ENCODE results near the gene ZSCAN23. TPM values are rescaled to one million over a fixed set of nuclear protein-coding genes. Genes with fewer than 3 reads are reported as not detected.
A peak's percentile ranks its signal among the peaks of the same experiment; 100 is the strongest.

ZSCAN23 gene
- total and polyA plus RNA-seq, 9 of the 15 experiments (the other 6 are each of a cell fraction or from before 2014, with no cell fraction given), result 0.05 to 0.29 (median 0.21) TPM; not detected in 1

GRCh38 chr6:28486988-28487742, 43.9 kb upstream of the ZSCAN23 start (continued):
- TF ChIP-seq ZNF354B (CRISPR knock-in tag; IDR thresholded peaks at IDR 0.05), result no peak
- TF ChIP-seq FOXP4 (CRISPR knock-in tag; IDR thresholded peaks at IDR 0.05; ENCODE audit: borderline replicate concordance), result no peak
- no peak for TF ChIP-seq KDM2B (CRISPR knock-in tag; IDR thresholded peaks at IDR 0.05)
- TF ChIP-seq PHF21A (IDR thresholded peaks at IDR 0.05; ENCODE audit: borderline replicate concordance, low read depth), result no peak
- peak; percentile 93 for TF ChIP-seq HDAC8 (tag; IDR thresholded peaks at IDR 0.05)
- no peak for TF ChIP-seq CBX3 (IDR thresholded peaks at IDR 0.05; ENCODE audit: borderline replicate concordance in 1 of 2, low read length in 2 of 2)
- TF ChIP-seq, protein P1, sequence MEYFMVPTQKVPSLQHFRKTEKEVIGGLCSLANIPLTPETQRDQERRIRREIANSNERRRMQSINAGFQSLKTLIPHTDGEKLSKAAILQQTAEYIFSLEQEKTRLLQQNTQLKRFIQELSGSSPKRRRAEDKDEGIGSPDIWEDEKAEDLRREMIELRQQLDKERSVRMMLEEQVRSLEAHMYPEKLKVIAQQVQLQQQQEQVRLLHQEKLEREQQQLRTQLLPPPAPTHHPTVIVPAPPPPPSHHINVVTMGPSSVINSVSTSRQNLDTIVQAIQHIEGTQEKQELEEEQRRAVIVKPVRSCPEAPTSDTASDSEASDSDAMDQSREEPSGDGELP (CRISPR knock-in tag; IDR thresholded peaks at IDR 0.05; ENCODE audit: borderline replicate concordance), result no peak
- TF ChIP-seq, protein P2, sequence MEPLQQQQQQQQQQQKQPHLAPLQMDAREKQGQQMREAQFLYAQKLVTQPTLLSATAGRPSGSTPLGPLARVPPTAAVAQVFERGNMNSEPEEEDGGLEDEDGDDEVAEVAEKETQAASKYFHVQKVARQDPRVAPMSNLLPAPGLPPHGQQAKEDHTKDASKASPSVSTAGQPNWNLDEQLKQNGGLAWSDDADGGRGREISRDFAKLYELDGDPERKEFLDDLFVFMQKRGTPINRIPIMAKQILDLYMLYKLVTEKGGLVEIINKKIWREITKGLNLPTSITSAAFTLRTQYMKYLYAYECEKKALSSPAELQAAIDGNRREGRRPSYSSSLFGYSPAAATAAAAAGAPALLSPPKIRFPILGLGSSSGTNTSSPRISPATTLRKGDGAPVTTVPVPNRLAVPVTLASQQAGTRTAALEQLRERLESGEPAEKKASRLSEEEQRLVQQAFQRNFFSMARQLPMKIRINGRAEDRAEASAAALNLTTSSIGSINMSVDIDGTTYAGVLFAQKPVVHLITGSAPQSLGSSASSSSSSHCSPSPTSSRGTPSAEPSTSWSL (CRISPR knock-in tag; IDR thresholded peaks at IDR 0.05; ENCODE audit: borderline replicate concordance), result no peak
- no peak for TF ChIP-seq PHF20 (IDR thresholded peaks at IDR 0.05; ENCODE audit: partially characterized antibody)
- TF ChIP-seq KLF1 (tag; IDR thresholded peaks at IDR 0.05), result no peak
- TF ChIP-seq, protein P3, sequence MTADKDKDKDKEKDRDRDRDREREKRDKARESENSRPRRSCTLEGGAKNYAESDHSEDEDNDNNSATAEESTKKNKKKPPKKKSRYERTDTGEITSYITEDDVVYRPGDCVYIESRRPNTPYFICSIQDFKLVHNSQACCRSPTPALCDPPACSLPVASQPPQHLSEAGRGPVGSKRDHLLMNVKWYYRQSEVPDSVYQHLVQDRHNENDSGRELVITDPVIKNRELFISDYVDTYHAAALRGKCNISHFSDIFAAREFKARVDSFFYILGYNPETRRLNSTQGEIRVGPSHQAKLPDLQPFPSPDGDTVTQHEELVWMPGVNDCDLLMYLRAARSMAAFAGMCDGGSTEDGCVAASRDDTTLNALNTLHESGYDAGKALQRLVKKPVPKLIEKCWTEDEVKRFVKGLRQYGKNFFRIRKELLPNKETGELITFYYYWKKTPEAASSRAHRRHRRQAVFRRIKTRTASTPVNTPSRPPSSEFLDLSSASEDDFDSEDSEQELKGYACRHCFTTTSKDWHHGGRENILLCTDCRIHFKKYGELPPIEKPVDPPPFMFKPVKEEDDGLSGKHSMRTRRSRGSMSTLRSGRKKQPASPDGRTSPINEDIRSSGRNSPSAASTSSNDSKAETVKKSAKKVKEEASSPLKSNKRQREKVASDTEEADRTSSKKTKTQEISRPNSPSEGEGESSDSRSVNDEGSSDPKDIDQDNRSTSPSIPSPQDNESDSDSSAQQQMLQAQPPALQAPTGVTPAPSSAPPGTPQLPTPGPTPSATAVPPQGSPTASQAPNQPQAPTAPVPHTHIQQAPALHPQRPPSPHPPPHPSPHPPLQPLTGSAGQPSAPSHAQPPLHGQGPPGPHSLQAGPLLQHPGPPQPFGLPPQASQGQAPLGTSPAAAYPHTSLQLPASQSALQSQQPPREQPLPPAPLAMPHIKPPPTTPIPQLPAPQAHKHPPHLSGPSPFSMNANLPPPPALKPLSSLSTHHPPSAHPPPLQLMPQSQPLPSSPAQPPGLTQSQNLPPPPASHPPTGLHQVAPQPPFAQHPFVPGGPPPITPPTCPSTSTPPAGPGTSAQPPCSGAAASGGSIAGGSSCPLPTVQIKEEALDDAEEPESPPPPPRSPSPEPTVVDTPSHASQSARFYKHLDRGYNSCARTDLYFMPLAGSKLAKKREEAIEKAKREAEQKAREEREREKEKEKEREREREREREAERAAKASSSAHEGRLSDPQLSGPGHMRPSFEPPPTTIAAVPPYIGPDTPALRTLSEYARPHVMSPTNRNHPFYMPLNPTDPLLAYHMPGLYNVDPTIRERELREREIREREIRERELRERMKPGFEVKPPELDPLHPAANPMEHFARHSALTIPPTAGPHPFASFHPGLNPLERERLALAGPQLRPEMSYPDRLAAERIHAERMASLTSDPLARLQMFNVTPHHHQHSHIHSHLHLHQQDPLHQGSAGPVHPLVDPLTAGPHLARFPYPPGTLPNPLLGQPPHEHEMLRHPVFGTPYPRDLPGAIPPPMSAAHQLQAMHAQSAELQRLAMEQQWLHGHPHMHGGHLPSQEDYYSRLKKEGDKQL (CRISPR knock-in tag; IDR thresholded peaks at IDR 0.05; ENCODE audit: borderline replicate concordance), result no peak
- TF ChIP-seq PML (IDR thresholded peaks at IDR 0.05; ENCODE audit: low read length), result no peak
- TF ChIP-seq TGIF2 (CRISPR knock-in tag; IDR thresholded peaks at IDR 0.05), result no peak
- TF ChIP-seq HOXB6 (CRISPR knock-in tag; IDR thresholded peaks at IDR 0.05; ENCODE audit: borderline replicate concordance), result no peak
- TF ChIP-seq CTBP1 (IDR thresholded peaks at IDR 0.05; ENCODE audit: borderline replicate concordance), result peak; percentile 41; the same call in 1 of the 2 replicates
- TF ChIP-seq CC2D1A (IDR thresholded peaks at IDR 0.05), result no peak
